Measurements from ENCODE around the gene RAB9A.
"Not testable (repeated sequence)": the region's sequence is repeated elsewhere in the genome, so short reads cannot be mapped to it uniquely, and the experiment has no call there.

The RAB9A gene, protein sequence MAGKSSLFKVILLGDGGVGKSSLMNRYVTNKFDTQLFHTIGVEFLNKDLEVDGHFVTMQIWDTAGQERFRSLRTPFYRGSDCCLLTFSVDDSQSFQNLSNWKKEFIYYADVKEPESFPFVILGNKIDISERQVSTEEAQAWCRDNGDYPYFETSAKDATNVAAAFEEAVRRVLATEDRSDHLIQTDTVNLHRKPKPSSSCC

DNA sequence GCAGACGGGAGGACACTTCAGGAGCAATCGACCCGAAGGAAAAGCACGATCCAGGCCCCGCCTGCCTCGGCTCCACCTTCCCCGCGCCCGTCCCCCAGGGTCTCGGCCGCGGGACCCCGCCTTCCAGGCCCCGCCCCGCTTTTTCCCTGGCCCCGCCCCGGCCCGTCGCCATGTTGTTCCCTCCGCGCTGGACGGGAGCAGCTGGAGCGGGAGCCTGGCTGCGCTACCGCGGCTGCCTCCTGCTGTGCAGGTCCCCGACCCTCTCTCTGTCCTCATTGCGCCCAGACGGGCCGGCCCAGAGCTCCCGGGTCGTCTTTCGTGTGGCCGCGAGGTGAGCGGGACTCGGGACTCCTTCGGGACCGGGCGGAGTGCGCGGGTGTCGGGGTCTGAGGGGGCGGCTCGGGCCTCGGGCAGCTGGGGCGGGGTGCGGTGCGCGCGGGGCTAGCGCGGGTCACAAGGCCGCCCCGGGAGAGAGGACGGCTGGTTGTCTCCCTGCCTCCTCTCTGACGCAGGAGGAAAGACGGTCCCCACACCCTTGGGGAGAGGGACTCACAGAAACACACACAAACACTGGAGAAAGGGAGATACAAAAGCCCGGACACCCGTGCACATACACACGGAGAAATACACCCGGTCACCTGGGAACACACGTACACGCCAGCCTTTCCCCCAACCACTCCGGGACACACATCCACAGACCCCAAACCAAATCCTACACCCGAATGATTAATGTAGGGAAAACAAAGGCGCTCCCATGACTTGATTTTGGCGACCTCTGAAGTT is at the start of gene RAB9A:
Gene RAB9A (plus strand): TSS at position 171 of the 783 bp plus-strand sequence. CDS start 19,619 bp downstream, outside the sequence.
- peak; percentile 46 to 57 (median 53) for DNase-seq

DNA sequence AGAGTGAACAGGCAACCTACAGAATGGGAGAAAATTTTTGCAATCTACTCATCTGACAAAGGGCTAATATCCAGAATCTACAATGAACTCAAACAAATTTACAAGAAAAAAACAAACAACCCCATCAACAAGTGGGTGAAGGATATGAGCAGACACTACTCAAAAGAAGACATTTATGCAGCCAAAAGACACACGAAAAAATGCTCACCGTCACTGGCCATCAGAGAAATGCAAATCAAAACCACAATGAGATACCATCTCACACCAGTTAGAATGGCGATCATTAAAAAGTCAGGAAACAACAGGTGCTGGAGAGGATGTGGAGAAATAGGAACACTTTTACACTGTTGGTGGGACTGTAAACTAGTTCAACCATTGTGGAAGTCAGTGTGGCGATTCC is 47.2 kb upstream of the RAB9A start:
- not testable (repeated sequence) for DNase-seq

DNA sequence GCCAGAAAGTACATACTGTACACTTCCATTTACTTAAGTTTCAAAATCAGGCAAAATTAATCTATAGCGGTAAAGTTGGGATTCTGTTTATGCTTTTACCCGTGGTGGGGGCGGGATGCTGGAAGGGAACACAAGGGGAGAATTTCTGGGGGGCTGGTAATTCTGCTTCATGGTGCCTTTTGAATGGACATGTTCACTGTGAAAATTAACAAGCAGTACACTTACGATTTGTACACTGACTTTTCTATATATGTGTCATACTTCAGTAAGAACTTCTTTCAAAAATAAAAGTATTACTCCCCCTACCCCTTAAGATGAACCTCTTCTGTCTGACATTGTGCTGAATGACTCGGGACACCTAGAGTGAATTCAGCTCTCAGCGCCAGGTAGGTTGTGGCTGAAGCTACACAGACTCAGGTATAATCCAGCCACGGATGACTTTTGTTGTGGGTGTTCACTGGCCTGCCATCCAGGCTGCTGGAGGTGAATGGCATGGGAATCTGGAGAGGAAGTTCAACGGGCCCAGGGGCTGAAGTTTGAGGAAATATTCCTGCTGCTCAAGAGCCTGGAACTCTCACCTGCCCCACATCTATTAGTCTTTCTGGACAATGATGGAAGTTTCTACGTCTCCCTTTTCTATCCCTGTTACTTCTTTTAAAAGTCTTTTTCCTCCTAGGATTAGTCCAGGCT is 43.3 kb upstream of the RAB9A start:
- DNase-seq = no peak

DNA sequence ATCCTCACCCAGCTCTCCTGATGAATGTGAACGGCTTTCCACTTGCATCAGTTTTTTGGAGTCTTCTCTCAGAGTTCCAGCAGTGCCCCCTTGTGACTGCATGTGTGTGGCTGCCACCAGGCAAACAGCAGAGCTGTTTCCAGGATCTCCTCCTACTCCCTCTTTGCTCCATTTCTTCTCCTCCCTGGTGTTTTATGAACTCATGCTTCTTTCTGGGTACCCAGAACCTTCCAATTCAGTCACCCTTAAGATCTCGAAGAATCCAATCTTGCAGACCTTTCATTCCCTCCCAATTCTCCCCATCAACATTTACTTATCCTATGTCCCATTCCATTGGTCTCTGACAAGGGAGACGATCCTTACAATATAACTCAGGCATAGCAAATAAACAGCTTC is 42.8 kb upstream of the RAB9A start:
- peak in 1 of 4 experiments; percentile 2 for DNase-seq

DNA sequence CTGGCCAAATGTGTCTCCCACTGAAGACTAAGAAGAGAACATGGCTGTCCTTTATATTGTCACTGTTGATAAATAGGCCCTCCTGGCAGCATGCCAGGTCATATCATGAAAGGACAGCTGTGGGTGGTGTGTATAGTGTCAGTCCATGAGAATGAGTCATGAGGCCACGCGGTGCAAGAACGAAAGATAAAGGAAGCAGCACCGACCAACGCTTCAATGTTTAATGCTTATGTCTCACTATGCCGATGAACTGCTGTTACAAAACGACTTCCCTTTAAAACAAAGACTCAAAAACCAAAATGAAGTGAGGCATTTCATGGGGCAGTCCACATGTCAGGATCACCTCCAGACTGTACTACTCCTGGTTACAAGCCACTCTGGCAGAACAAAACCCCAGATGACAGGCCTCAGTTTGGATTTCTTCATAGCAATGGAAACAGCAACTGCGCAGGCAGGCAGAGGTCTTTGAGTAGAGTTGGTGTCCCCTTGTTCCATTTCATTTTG is 41.2 kb upstream of the RAB9A start:
- peak; percentile 5 to 58 (median 42) for DNase-seq

DNA sequence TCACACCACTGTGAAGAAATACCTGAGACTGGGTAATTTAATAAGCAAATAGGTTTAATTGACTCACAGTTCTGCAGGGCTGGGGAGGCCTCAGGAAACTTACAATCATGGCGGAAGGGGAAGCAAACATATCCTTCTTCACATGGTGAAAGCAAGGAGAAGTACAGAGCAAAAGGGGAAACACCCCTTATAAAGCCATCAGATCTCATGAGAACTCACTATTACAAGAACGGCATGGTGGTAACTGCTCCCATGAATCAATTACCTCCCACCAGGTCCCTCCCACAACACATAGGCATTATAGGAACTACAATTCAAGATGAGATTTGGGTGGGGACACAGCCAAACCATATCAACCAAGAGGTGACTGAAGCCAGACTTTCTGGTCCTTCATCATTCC is 40.6 kb upstream of the RAB9A start:
- not testable (repeated sequence) for DNase-seq

DNA sequence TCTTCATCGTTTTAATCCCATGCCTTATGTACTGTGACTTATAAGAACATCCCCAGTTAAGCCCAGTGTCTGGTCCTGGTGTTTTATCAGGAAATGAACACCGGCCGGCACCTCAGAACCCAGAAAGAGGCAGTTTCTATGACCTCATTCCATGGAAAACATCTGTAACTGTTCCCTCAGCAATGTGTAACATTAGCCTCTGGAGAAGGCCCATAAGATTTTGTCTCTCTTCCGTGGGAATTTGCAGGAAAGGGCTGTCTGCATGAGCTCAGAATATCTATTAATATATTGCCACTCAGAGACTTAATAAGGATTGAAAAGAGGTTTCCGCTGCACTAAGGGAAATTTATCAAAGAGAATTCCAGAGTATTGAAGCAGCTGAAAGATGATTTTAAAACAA is 39.1 kb upstream of the RAB9A start:
- no peak for DNase-seq

DNA sequence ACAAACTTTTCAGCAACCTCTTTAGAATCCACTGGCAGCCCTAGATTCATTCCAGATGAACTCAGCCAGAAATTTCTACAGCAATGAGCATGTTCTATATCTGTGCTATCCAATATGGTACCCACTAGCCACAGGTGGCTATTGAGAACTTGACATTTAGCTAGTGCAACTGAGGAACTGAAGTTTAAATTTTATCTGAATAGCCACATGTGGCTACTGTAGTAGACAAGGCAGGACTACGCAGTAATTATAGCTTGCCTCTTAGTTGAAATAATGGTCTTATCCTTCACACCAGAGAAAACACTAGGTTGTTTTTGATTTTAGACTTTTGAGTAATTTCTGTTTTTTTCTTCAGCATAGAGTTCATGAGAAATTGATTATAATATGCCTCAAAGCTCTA is 38.6 kb upstream of the RAB9A start:
- no peak for DNase-seq

DNA sequence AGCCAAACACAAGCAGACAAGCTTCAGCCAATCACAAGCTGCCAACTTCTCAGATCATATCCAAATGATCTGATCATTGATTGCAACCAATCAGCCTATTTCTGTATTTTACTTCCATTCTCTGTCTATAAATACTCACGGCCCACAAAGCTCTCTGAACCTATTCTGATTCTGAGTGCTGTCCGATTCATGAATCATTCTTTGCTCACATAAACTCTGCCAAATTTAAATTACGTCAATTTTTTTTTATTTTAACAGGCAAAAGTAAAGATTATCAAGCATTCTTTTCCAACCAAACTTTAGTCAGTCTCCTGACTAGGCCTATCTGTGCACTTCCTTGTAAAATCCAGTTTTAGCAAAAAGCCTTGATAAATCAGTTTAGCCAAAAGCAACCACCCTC is 37.8 kb upstream of the RAB9A start:
- DNase-seq = no peak

DNA sequence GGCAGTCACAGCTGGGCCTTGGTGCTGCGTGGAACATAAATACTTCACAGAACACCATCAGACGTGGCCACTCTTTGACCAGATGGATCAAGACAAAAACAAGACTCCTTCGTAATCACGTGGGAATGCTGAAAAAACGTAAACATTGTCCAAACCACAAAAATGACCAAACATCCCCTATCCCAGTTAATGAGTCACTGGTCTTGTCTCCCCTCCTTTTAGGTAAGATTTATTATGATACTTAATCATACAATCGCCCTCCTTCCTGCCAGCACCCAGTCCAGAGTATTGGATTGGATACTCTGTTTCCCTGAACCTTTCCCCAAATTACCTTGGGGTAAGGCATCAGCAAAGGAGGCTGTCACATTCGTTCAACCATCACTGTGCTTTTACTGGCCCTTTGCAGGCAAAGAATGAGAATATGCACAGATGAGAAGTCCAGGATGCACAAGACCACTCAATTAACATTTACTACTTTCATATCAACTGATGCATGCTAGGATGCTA is 36.6 kb upstream of the RAB9A start:
- DNase-seq = no peak

DNA sequence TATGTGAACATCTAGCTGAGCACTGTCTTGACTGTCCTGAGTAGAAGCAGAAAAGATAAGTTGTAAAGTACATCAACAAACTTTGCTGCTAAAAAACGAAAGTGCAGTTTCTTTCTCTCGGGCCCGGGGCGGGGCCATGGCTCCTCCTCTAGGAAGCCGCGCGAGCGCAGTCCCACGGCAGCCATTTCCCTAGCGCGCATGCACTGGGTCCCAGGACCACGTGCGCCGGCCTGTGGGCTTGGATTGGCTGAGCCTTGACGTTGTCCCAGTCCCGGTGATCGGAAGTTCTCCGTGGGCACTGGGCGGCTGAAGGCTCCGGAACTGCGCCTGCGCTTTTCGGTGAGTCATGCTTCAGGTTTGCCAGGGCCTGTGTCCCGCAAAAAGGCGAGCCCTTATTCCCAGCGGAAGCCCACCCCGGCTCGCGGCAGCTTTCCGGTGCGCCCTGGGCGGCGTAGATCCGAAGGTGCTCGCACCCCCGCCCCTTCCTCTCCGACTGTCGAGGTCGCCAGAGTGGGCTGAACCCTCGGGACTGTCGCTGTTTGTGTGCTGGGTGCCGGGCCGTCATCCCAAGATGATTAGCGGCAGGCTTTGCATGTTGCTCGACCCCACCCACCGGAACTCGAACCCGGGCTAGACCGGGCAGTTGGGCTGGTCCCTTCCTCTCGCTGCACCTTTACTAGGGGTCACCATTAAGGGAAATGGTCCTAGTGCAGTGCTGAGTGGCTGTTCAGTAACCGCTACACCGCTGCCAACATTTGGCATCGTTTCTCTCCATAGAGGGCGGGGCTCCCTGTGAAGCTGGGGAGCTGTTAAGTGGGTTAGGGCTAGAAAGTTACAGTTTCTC is 35.9 kb upstream of the RAB9A start, which contains the start of gene TCEANC:
Gene TCEANC (plus strand): TSS at position 292 of the 844 bp plus-strand sequence. CDS start 9,368 bp downstream, outside the sequence.
- DNase-seq = peak; percentile 76 to 84 (median 80)

DNA sequence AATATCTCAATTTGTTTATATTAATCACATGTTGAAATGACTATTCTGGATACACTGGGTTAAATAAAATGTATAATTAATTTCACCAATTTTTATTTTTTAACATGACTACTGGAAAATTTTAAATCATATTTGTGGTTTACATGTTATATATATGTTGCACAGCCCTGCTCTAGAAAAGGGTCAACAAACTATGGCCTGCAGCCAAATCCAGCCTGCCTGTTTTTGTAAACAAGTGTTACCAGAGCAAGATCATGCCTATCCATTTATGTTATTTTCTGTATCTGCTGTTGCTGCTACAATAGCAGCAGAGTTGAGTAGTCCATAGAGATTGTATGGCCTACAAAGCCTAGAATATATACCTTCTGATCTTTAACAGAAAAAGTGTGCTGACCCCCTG is 34.8 kb upstream of the RAB9A start:
- DNase-seq = no peak

DNA sequence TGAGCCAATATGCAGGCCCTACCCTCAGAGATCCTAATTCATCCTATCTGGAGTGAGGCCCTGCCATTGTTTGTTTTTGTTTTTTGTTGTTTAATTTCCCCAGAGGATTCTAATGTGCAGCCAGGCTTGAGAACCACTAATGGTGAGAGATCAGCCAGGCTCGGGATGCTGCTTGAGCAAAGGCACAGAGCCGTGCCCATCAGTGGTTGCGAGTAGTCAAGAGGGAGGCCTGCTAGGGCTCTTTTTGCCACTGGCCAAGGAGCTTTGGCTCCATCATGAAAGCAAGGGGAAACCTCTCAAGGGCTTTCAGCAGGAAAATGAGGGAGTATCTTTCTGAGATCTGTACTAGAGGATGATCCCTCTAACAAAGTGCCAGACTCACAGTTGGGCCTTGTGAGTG is 33.3 kb upstream of the RAB9A start:
- no peak for DNase-seq

DNA sequence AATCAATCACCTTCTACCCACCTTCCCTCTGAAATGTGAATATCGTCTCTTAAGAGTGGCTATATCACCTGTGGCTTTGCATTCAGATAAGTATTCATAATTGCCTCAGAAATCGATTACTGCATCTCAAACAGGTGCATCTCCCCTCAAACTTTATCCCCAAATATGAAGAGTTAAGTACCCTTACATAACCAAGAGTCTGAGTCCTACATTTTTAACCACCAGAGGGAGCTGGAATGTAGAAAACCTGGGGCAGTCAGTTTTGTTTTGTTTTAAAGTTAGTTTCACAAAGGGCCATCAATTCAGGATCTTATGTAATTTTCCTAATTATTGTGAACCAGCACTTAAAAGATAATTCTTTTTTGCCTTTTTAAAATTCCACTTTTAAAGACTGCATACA is 30.3 kb upstream of the RAB9A start:
- DNase-seq = no peak

DNA sequence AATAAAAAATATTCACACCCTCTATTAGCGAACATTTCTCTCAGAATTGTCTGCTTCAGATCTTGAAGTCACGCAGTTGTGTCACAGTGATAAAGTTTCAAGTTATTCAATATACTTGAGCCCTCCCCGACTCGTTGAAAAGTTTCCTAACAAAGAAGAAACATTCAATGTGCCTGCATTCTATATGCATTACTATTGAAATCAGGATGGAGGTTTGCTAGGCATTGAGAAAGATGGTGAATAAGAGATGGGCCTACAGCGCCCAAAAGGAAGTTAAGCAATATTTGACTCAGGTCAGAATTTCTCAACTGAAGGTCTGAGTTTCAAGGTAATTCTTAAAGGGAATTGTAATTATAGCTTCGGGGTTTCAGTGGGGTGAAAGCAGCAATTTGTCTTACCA is 29.9 kb upstream of the RAB9A start:
- DNase-seq = no peak

DNA sequence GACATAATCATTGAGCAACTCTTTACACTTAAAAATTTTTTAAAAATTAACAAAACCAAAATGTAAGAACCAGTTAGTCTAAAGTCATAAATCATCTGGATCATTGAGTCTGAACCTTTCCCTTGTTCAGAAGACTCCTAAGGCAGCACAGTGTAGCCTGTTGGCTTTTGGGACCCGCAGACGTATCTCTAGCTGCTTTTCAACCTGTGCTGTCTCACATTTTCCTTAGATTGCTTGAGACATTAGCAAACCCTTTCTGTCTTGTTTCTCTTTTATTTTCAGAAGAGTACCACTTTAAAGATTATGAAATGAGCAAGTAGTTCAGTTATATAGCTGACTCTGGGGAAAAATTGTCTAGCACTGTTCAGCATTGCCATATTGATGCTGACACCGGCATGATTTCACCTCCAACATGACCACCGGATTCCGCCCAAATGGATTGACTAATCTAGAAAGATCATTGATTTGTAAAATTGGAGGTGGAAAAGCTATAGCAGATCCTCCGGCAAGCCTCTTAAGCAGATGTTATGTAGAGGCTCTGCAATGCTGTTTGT is 27.1 kb upstream of the RAB9A start:
- no peak for DNase-seq

DNA sequence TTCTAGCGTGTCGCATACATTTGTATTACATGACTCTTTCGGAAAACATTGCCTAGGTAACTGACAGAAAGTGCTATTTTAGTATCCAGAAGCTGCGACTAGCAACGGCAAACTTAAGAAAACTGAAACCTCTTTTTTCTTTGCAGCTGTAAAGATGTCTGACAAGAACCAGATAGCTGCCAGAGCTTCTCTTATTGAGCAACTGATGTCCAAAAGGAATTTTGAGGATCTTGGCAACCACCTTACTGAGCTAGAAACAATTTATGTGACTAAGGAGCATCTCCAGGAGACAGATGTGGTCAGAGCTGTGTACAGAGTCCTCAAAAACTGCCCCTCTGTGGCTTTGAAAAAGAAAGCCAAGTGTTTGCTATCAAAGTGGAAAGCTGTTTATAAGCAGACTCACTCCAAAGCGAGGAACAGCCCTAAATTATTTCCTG is 26.6 kb upstream of the RAB9A start:
- DNase-seq = no peak

DNA sequence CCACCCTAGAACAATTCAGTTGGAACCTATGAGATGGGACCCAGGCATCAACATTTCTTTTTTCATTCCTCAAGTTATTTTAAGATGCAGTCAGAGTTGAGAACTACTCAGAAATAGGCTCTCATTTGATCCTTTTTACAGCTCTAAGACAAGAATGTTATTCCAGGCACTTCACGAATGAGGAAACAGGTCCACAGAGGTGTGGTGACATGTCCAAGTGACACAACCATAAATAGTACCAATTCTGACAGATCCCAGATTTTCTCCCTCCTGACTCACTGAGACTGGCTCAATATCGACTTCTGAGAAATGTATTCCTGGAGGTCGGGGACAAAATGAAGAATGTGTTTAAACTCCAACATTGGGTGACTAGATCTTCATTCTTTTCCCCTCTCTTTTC is 24.9 kb upstream of the RAB9A start:
- DNase-seq = no peak

DNA sequence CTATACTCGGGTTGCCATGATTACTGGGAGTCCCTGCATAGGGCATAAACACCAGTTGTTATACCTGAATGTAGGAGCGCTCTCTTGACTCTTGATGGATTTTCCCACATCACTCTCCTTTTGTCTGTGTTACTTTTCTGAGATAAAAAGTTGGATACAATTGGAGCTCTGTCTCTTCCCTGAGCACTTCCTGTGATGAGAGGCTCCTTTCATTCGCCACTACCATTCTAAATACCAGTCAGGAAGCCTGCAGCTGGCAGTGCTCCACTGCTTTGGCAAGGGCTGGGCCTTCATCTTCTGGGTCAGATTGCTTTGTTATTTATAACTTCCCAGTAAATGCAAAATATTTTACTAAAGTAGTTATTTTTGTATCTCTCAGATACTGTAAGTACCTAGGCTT is 22.1 kb upstream of the RAB9A start:
- no peak for DNase-seq

DNA sequence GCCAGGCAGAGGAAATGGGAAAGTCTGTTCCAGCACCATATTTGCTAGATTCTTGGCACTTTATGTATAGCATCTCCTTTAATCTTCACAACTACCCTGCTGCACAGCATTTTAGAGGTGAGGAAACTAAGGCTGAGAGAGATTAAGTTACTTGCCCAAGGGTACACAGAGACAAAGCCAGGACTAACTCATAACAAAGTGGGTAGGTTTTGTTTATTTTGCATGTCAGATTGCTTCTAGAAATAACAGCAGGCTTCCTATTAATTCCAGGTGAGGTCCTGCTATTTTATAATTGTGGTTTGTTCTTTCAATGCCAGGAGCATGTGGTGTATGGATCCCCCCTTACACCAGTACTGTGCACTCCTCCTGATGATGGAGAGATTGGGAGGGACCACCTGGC is 21.0 kb upstream of the RAB9A start:
- DNase-seq = no peak

DNA sequence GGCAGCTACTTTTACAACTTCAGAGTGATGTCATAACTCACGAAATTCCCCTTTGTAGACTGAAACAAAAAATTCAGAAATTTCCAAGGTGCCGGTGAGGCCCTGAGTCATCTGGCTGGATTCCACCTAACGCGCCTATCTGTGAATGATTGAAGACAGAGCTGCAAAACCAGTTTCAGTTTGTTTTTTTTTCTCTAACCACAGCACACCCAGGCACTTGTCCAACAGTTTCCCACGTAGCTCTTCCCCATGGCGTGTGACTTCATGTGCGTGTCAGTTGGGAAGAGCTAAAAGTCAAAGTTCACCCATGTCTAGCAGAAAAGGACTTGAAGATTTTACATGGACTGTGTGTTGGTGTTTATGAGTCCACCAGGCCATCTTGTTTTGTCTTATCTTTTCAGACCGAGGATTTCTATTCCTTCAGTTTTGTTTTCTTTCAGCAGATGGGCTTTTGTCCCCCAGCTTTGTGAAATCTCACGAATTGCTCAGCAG is 19.6 kb upstream of the RAB9A start:
- DNase-seq = peak in 1 of 4 experiments; percentile 2

DNA sequence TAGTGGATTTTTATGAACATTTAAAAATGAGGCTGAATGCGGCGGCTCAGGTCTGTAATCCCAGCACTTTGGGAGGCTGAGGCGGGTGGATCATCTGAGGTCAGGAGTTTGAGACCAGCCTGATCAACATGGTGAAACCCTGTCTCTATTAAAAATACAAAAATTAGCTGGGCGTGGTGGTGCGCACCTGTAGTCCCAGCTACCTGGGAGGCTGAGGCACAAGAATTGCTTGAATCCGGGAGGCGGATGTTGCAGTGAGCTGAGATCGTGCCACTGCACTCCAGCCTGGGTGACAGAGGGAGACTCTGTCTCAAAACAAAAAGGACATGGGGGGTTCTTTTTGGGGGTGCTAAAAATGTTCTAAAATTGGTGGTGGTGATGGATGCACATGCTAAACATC is 19.2 kb upstream of the RAB9A start:
- not testable (repeated sequence) for DNase-seq
